ENCODE data around the gene CTXND1. TPM values are rescaled to one million over a fixed set of nuclear protein-coding genes. Genes with fewer than 3 reads are reported as not detected.

Gene CTXND1
- total RNA-seq, 1 donor, result not detected

DNA sequence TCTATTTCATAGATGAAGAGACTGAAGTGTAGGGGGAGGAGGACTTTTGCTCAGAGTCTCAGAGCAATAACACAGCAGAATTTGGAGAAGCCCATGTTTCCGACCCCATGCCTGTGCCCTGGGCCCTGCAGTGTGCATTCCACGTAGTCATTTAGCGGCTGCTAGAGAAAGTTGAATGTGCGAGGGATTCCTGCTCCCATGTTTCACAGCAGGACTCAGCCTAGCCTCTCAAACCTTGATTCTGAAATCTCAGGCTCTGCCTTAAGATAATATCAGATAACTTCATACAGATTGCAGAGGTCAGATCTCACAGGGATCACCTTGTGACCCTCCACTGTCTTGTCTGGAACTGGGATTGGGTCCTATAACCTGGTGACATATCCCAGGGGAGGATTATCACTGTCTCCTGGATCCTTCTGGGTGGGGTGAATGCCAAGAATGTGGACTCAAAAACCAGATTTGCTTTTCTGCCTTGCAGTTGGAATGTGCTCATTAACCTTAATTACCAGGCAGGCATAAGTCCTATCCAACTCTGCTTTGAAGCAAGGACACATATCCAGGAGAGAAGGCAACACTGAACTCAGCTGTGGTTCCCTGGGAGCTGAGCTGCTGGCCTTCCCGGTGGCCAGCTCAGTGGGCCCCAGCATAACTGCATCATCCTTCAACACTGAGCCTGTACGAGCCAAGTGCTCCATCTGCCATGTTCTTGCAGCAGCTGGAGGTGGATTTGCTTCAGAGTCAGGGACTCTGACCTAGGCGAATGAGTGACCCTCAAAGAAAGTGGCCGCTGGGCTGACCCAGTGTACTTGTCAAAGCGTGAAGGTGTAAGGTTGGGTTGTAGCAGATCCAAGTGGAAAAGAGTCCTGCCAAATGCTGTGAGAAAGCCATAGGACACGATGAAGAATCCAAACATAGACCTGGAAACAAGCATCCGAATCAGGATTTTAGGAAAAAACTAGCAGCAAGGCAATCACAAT is 43.0 kb downstream of the CTXND1 start:
- Histone ChIP-seq H3K9me3 (ENCODE audit: low read depth, low read length) (no peaks in the 10 kb centered on the region), H3K27me3 (ENCODE audit: insufficient read depth, low read length) (peaks cover 35% of the 10 kb centered on the region), H3K27ac (ENCODE audit: low read depth, low read length) (no peak overlapping the region), H3K36me3 (ENCODE audit: insufficient read depth, low read length) (no peaks in the 10 kb centered on the region), H3K79me2 (ENCODE audit: insufficient read depth, low read length) (no peaks in the 10 kb centered on the region), H3K4me1 (ENCODE audit: insufficient read depth, low read length) (no peaks in the 10 kb centered on the region), H4K20me1 (ENCODE audit: insufficient read depth, low read length) (no peaks in the 10 kb centered on the region), H3K4me3 (ENCODE audit: insufficient read depth, low read length) (no peak overlapping the region), H2AFZ (ENCODE audit: low read length) (no peak overlapping the region), H3K4me2 (ENCODE audit: insufficient read depth, low read length) (no peak overlapping the region)
- TF ChIP-seq, protein P1, sequence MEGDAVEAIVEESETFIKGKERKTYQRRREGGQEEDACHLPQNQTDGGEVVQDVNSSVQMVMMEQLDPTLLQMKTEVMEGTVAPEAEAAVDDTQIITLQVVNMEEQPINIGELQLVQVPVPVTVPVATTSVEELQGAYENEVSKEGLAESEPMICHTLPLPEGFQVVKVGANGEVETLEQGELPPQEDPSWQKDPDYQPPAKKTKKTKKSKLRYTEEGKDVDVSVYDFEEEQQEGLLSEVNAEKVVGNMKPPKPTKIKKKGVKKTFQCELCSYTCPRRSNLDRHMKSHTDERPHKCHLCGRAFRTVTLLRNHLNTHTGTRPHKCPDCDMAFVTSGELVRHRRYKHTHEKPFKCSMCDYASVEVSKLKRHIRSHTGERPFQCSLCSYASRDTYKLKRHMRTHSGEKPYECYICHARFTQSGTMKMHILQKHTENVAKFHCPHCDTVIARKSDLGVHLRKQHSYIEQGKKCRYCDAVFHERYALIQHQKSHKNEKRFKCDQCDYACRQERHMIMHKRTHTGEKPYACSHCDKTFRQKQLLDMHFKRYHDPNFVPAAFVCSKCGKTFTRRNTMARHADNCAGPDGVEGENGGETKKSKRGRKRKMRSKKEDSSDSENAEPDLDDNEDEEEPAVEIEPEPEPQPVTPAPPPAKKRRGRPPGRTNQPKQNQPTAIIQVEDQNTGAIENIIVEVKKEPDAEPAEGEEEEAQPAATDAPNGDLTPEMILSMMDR (IDR thresholded peaks at IDR 0.05; ENCODE audit: extremely low read depth, low read depth, low read length), result no peak
- no peak for DNase-seq (ENCODE audit: insufficient read length, low spot score, missing footprints)

DNA sequence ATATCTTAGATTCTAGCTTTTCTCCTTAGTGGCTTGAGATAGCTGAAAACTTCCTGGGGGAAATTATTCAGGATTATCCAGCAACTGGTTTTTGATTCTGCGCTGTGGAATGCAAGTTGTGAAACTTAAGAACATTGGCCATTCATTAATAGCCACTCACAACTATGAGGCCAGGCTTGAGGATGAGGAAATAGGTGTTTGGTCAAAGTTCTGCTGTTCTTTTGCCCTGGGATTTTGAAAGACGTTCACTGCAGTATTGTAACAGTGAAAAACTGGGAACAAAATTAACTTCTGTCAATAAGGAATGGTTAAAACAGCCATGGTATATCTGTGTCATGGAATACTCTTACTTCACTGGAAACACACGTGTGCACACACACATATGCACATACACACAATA is 44.1 kb downstream of the CTXND1 start:
- H4K20me1 ChIP-seq (ENCODE audit: insufficient read depth, low read length), result no peaks in the 10 kb centered on the region
- H3K4me1 ChIP-seq (ENCODE audit: insufficient read depth, low read length), result no peaks in the 10 kb centered on the region
- H3K27me3 ChIP-seq (ENCODE audit: insufficient read depth, low read length), result peaks cover 35% of the 10 kb centered on the region
- TF ChIP-seq, protein P1 (IDR thresholded peaks at IDR 0.05; ENCODE audit: extremely low read depth, low read depth, low read length), result no peak
- H3K4me3 ChIP-seq (ENCODE audit: insufficient read depth, low read length), result no peak overlapping the region
- no peak overlapping the region for H2AFZ ChIP-seq (ENCODE audit: low read length)
- no peaks in the 10 kb centered on the region for H3K36me3 ChIP-seq (ENCODE audit: insufficient read depth, low read length)
- no peaks in the 10 kb centered on the region for H3K9me3 ChIP-seq (ENCODE audit: low read depth, low read length)
- no peak overlapping the region for H3K4me2 ChIP-seq (ENCODE audit: insufficient read depth, low read length)
- no peak for DNase-seq (ENCODE audit: insufficient read length, low spot score, missing footprints)
- no peaks in the 10 kb centered on the region for H3K79me2 ChIP-seq (ENCODE audit: insufficient read depth, low read length)
- H3K27ac ChIP-seq (ENCODE audit: low read depth, low read length), result no peak overlapping the region

DNA sequence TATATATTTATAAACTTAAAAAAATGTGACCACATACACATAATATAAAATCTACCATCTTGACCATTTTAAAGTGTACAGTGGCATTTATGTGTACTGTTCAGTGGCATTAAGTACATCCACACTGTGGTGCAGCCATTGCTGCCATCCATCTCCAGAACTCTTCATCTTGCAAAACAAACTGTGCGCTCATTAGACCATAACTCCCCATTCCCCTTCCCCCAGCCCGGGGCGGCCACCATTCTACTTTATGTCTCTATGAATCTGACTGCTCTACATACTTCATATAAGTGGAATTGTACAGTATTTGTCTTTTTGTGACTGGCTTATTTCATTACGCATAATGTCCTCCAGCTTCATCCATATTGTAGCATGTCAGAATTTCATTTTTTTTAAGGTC is 47.8 kb downstream of the CTXND1 start:
- no peaks in the 10 kb centered on the region for H3K4me1 ChIP-seq (ENCODE audit: insufficient read depth, low read length)
- H3K27me3 ChIP-seq (ENCODE audit: insufficient read depth, low read length), result peaks cover 42% of the 10 kb centered on the region
- no peak overlapping the region for H2AFZ ChIP-seq (ENCODE audit: low read length)
- TF ChIP-seq, protein P1 (IDR thresholded peaks at IDR 0.05; ENCODE audit: extremely low read depth, low read depth, low read length), result no peak
- no peaks in the 10 kb centered on the region for H3K9me3 ChIP-seq (ENCODE audit: low read depth, low read length)
- no peaks in the 10 kb centered on the region for H3K79me2 ChIP-seq (ENCODE audit: insufficient read depth, low read length)
- no peak overlapping the region for H3K4me2 ChIP-seq (ENCODE audit: insufficient read depth, low read length)
- H4K20me1 ChIP-seq (ENCODE audit: insufficient read depth, low read length), result no peaks in the 10 kb centered on the region
- no peaks in the 10 kb centered on the region for H3K36me3 ChIP-seq (ENCODE audit: insufficient read depth, low read length)
- no peak for DNase-seq (ENCODE audit: insufficient read length, low spot score, missing footprints)
- H3K27ac ChIP-seq (ENCODE audit: low read depth, low read length), result no peak overlapping the region
- H3K4me3 ChIP-seq (ENCODE audit: insufficient read depth, low read length), result no peak overlapping the region

DNA sequence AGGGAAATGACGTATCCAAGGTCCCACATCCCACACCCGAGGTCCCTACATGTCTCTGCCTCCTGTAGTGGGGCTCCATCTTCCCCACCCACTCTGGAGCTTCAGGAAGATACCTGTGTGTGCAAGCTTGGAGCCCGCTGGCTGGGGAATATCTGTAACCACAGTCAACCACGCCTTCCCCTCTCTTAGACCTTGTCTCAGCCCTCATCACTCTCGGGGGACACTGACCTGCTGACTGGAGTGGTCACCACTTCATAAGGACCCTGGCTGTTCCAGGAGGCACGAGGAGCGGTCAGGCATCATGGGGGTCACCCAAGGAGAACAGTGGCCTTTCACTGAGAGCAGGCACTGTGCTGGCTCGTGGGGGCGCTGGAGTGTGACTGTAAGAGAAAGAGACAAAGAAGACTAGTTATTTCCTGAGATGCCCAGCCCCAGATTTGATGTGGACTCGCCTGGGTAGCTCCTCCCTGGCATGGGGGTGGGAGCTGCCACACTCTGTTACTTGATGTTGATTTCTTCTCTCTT is 48.6 kb downstream of the CTXND1 start:
- Histone ChIP-seq H3K9me3 (ENCODE audit: low read depth, low read length) (no peaks in the 10 kb centered on the region), H3K4me2 (ENCODE audit: insufficient read depth, low read length) (no peak overlapping the region), H3K4me3 (ENCODE audit: insufficient read depth, low read length) (no peak overlapping the region), H3K27me3 (ENCODE audit: insufficient read depth, low read length) (peaks cover 44% of the 10 kb centered on the region), H3K4me1 (ENCODE audit: insufficient read depth, low read length) (no peaks in the 10 kb centered on the region), H3K36me3 (ENCODE audit: insufficient read depth, low read length) (no peaks in the 10 kb centered on the region), H3K27ac (ENCODE audit: low read depth, low read length) (no peak overlapping the region), H3K79me2 (ENCODE audit: insufficient read depth, low read length) (no peaks in the 10 kb centered on the region), H2AFZ (ENCODE audit: low read length) (no peak overlapping the region), H4K20me1 (ENCODE audit: insufficient read depth, low read length) (no peaks in the 10 kb centered on the region)
- no peak for DNase-seq (ENCODE audit: insufficient read length, low spot score, missing footprints)
- TF ChIP-seq, protein P1 (IDR thresholded peaks at IDR 0.05; ENCODE audit: extremely low read depth, low read depth, low read length), result no peak

Data from osteoblast (primary cell).